Immature natural killer cell (primary cell): Measurements from ENCODE around the gene UFD1. TPM values are rescaled to one million over a fixed set of nuclear protein-coding genes. Genes with fewer than 3 reads are reported as not detected.
"Not testable (repeated sequence)": the region's sequence is repeated elsewhere in the genome, so short reads cannot be mapped to it uniquely, and the experiment has no call there.

Experiments
- DNase-seq, 3 donors: peaks; one replicate each; pipeline ENCODE4 v3.0.0; 2022; ENCODE audit warnings: mixed read lengths in 1 of 3
- H3K27ac Mint-ChIP-seq, 6 donors: one replicate each; pipeline ENCODE4 v1.8.0; 2020; ENCODE audit warnings: mixed read lengths in 6 of 6, mild to moderate bottlenecking in 5 of 6, inconsistent platforms in 4 of 6, moderate library complexity in 3 of 6
- H3K27me3 Mint-ChIP-seq, 3 donors: one replicate each; pipeline ENCODE4 v1.8.0; 2020 to 2021; ENCODE audit warnings: low read depth in 3 of 3, mild to moderate bottlenecking in 3 of 3, mixed read lengths in 3 of 3, moderate library complexity in 3 of 3, inconsistent platforms in 1 of 3
- H3K36me3 Mint-ChIP-seq, 3 donors: one replicate each; pipeline ENCODE4 v1.8.0; 2020; ENCODE audit warnings: mixed read lengths in 3 of 3, inconsistent platforms in 2 of 3, mild to moderate bottlenecking in 2 of 3
- H3K4me1 Mint-ChIP-seq, 2 donors: one replicate each; pipeline ENCODE4 v1.8.0; 2020; ENCODE audit warnings: inconsistent platforms in 2 of 2, mild to moderate bottlenecking in 2 of 2, mixed read lengths in 2 of 2, moderate library complexity in 1 of 2
- H3K4me3 Mint-ChIP-seq, 5 donors: one replicate each; pipeline ENCODE4 v1.8.0; 2020; ENCODE audit warnings: mild to moderate bottlenecking in 5 of 5, mixed read lengths in 5 of 5, inconsistent platforms in 3 of 5, moderate library complexity in 3 of 5
- H3K9me3 Mint-ChIP-seq, 6 donors: one replicate each; pipeline ENCODE4 v1.8.0; 2020; ENCODE audit warnings: mild to moderate bottlenecking in 6 of 6, mixed read lengths in 6 of 6, inconsistent platforms in 4 of 6, moderate library complexity in 3 of 6
- polyA plus RNA-seq, 3 donors: library from polyadenylated mRNA; unstranded; fragments of 300-500 nt; fragmentation: Illumina TruSeq; gene quantifications; one replicate each; pipeline ENCODE4 v1.2.3, GENCODE V29; 2021

Gene UFD1
- polyA plus RNA-seq, 3 donors from 2014 or later, result 106 to 176 (median 142) TPM

DNA sequence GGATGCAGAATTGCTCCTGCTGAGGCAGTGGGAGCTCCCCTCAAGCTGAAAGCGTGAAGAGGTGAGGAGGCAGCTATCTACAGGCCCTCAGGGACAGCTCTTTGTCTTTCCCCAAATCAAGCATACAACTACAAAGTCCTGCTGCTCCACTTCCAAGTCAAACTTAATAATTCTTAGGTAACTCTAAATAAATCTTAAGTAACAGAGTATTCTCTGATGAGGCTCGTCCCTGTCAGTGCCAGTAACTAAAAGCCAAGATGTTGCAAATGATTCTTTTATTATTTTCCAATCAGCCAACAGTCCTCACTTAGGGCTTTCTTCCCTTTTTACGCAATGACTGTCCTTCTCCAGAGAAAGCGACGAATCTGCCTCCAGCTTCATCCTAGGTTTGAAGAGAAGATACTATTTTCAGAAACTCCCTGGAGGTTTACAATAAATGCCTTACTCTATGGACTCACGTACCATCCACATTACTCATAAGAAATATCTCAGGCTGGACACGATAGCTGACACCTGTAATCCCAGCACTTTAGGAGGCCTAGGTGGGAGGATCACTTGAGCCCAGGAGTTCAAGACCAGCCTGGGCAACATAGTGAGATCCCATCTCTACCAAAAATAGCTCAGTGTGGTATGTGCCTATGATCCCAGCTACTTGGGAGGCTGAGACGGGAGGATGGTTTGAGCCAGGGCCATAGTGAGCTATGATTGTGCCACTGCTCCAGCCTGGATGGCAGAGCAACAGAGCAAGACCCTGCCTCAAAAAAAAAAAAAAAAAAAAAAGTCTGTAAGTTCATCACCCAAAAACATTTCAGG lies 28.4 kb downstream of the UFD1 start:
- peaks cover 4 to 26% (median 12%) of the 10 kb centered on the region in 3 donors for H3K36me3 Mint-ChIP-seq
- peak overlapping the region in 1 of 6 donors; percentile 46 for H3K27ac Mint-ChIP-seq
- DNase-seq, result no peak
- H3K4me1 Mint-ChIP-seq, result peaks cover 19 to 29% of the 10 kb centered on the region in 2 donors
- H3K9me3 Mint-ChIP-seq, result no peaks in the 10 kb centered on the region
- H3K4me3 Mint-ChIP-seq, result no peak overlapping the region
- peaks cover 0 to 10% (median 0%) of the 10 kb centered on the region in 3 donors for H3K27me3 Mint-ChIP-seq

DNA sequence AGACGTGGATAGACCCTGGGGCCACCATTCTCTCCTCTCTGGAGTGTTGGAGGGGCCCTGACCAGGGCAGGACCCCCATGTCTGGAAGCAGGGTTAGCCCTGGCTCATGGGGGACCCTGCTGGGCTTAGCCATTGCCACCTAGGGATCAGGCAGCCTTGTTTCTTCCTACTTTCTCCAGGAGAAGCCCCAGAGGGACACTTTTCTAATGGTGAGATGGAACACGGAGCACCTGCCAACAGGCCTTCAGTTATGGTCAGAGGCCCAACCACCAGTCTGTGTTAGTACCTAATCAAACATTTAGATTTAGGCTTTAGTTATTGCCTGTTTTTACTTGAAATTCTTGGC lies 29.6 kb downstream of the UFD1 start:
- peaks cover 27 to 40% of the 10 kb centered on the region in 2 donors for H3K4me1 Mint-ChIP-seq
- no peak for DNase-seq
- H3K4me3 Mint-ChIP-seq, result peak overlapping the region in 3 of 5 donors; percentile 15 to 27 (median 21)
- H3K27me3 Mint-ChIP-seq, result peaks cover 0 to 9% (median 0%) of the 10 kb centered on the region in 3 donors
- H3K9me3 Mint-ChIP-seq, result no peaks in the 10 kb centered on the region
- peaks cover 4 to 17% (median 10%) of the 10 kb centered on the region in 3 donors for H3K36me3 Mint-ChIP-seq
- H3K27ac Mint-ChIP-seq, result peak overlapping the region in 3 of 6 donors; percentile 16 to 29 (median 17)

DNA sequence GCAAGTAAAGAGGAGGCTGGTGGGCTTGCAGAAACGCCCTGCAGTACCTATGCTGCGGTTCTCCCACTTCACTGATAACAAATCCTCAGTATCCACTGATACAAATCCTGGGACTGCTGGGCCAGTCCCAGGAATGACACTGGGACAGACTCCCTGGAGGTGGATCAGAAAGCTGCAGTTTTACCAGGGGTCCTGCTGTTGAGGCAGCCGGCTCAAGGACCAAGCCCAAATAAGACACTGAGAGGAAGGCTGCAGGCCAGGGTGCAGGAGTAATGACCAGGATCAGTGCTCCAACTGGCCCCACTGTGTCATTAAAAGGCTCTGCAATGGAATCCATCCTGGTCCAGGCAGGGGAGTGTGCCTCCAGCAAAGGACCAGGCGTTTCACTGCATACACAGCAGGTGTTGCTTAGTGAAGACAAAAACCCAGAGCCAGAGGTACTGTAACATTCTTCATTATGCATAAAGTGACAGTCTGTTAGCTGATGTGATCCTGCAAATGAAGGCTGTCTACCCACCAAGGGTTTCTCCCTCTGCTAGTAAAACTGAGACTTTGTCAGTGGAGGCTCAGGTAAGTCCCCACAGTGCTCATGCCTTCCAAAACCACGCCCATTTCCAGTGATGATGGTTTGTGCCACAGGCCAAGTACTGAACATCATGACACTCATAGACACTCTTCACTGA lies 30.1 kb downstream of the UFD1 start:
- peak overlapping the region; percentile 28 to 95 (median 87) for H3K4me3 Mint-ChIP-seq
- no peaks in the 10 kb centered on the region for H3K9me3 Mint-ChIP-seq
- H3K27me3 Mint-ChIP-seq, result peaks cover 0 to 9% (median 0%) of the 10 kb centered on the region in 3 donors
- DNase-seq, result no peak
- H3K36me3 Mint-ChIP-seq, result peaks cover 4 to 12% (median 5%) of the 10 kb centered on the region in 3 donors
- H3K27ac Mint-ChIP-seq, result peak overlapping the region; percentile 16 to 98 (median 65)
- peaks cover 32 to 44% of the 10 kb centered on the region in 2 donors for H3K4me1 Mint-ChIP-seq

DNA sequence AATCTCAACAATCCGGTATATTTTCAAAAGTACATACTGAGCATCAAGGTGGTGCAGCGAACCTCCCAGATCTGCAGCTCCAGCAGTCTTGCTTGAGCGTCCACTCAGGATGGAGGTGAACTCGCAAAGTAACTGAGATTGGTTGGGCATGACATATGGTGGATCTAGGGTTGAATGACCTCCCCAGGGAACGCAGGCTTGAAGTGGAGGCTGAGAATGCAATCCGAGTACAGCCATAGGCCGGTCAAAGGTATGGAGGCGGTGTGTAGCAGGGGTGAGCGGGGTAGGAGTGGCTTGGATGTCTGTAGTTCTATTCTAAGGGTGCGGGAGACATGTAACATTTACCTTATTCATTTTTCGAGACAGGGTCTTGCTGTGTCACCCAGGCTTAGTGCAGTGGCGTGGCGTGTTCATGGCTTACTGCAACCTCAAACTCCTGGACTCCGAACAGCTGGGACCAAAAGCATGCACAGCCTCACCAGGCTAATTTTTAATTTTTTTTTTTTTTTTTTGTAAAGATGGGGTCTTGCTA lies 30.9 kb downstream of the UFD1 start:
- H3K4me1 Mint-ChIP-seq, result peaks cover 39 to 50% of the 10 kb centered on the region in 2 donors
- H3K27me3 Mint-ChIP-seq, result peaks cover 0 to 9% (median 0%) of the 10 kb centered on the region in 3 donors
- H3K36me3 Mint-ChIP-seq, result peaks cover 4 to 14% (median 4%) of the 10 kb centered on the region in 3 donors
- H3K27ac Mint-ChIP-seq, result peak overlapping the region; percentile 87 to 98 (median 96)
- DNase-seq, result no peak
- H3K9me3 Mint-ChIP-seq, result no peaks in the 10 kb centered on the region
- peak overlapping the region; percentile 87 to 98 (median 93) for H3K4me3 Mint-ChIP-seq

DNA sequence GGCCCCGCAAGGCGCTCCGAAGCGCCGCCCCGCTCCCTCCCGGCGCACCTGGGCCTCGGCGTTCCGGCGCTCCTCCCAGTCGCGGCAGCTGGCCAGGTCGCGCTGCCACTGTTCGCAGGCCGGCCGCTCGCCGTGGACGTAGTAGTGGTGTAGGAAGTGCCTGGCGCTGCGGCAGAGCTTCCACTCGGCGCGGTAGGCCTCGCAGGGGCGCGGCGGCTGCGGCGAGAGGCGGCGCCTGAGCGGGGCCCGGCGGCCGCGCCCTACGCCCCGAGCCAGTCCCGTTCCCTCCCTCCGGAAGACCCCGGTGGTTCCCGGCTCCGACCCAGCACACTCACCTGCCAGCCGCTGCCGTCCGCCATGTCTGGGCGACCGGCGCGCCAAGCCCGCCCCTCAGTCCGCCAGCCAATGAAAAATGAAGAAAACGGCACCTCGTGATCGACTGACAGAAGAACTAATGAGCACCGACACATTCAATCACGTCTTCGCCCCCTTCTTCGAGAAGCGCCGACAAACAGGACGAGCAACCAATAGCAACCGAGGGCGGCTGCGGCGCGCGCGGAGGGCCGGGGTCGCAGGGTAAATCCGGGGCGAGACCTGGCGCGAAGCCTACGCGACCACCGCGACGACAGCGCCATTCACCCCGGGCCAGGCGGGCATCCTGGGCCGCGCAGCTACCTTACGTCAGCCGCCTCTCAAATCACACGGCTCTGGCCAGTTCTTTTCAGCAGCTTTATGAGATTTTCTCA lies 31.5 kb downstream of the UFD1 start, which contains the start of gene C22orf39:
TSS of gene C22orf39 (minus strand) at position 382 of the 746 bp plus-strand sequence. CDS start at position 359, 23 bp downstream.
- peaks cover 0 to 9% (median 0%) of the 10 kb centered on the region in 3 donors for H3K27me3 Mint-ChIP-seq
- peak within 1 kb of the TSS; percentile 87 to 98 (median 96) for H3K27ac Mint-ChIP-seq
- H3K4me3 Mint-ChIP-seq, result peak within 1 kb of the TSS; percentile 87 to 98 (median 93)
- DNase-seq, result peak; percentile 88 to 90 (median 89)
- H3K4me1 Mint-ChIP-seq, result peaks cover 40 to 54% of the 10 kb centered on the region in 2 donors
- no peaks in the 10 kb centered on the region for H3K9me3 Mint-ChIP-seq
- H3K36me3 Mint-ChIP-seq, result peaks cover under 1 to 16% (median under 1%) of the 10 kb centered on the region in 3 donors

DNA sequence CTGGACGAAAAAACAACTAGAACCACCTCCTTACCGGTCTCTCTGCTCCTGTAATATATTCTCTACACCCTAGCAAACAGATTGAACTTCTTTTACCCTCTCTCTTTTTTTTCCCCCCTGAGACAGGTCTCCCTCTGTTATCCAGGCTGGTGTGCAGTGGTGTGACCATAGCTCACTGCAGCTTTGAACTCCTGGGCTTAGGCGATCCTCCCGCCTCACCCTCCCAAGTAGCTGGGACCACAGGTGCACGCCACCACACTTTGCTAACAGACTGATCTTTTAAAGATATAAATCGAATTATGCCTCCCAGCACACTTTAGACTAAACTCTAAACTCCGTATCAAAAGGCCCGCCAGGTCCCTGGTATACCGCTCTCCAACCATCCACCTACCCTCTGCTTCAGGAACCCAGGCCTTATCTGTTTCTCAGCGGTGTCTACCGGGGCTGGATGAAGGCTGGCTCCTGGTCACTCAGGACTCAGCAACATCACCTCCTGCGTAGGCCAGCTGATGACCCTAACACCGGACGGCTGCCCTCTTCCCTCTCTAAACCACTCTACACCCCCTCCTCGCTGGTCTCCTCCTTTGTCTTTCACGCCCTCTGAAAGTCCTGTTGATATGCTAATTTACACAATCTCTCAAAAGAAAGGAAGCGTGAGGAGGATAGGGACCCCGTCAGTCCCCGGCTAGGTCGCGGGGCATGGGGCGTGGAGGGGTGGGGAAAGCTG lies 32.2 kb downstream of the UFD1 start:
- DNase-seq, result no peak
- Mint-ChIP-seq H3K27me3 (peaks cover 0 to 9% (median 0%) of the 10 kb centered on the region in 3 donors), H3K36me3 (peaks cover 0 to 13% (median 0%) of the 10 kb centered on the region in 3 donors), H3K4me1 (peaks cover 44 to 54% of the 10 kb centered on the region in 2 donors), H3K9me3 (no peaks in the 10 kb centered on the region), H3K27ac (peak overlapping the region; percentile 87 to 96 (median 90)), H3K4me3 (peak overlapping the region; percentile 87 to 95 (median 93))

DNA sequence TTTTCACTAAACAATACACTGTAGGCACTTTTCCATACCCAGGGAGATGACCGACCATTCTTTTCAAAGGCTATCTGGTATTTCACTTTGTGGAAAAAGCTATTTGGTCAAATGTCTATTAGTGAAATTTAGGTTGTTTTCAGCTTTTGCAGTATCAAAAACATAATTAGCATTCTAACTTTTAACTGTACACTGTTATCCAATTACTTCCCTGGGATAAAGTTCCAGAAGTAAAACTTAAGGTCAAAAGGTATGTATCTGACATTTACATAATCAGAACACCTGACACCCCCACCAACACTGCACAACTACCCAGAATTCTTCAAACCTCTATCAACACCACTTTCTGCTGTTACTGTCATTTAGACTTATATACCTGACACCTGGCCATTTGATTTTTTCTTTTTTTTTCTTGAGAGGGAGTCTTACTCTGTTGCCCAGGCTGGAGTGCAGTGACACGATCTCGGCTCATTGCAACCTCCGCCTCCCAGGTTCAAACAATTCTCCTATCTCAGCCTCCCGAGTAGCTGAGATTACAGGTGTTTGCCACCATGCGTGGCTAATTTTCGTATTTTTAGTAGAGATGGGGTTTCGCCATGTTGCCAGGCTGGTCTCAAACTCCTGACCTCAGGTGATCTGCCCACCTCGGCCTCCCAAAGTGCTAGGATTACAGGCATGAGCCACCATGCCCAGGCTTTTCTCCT lies 33.6 kb downstream of the UFD1 start:
- not testable (repeated sequence) for DNase-seq, H3K36me3 Mint-ChIP-seq, H3K27me3 Mint-ChIP-seq, H3K9me3 Mint-ChIP-seq
- Mint-ChIP-seq H3K27ac (peak overlapping the region; percentile 3 to 70 (median 43)), H3K4me3 (peak overlapping the region; percentile 15 to 65 (median 36)), H3K4me1 (peaks cover 46 to 59% of the 10 kb centered on the region in 2 donors)

DNA sequence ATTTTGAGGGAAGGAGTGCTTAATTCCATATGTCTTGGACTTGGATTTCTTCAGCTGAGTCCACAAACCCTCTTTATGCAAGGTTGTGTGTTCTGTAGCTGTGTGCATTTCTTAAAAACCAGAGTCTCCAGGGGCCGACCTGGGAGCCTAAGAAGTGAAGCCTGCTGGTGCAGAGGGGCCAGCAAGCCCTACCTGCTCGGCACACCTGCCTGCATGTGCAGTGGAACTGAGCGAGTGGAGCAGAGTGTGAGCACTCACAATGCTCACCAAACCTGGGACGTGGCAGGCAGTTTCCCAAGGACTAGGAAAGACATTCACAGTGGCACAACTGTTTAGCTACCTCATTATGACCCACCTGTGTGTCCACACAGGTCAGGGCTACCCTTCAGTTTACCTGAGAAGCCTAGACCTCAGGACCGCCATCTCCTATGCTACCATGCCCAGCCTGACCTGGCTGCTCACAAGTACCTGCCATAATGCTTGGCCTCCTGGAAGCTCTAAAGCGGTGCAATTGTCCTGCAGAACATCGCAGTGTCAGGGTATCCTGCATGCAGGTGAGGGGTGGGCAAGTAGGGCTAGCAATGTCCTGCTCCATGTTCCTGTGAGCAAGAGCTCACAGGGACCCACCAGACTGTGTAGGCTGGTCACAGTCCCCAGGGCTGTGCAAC lies 35.3 kb downstream of the UFD1 start:
- Mint-ChIP-seq H3K4me1 (peaks cover 47 to 58% of the 10 kb centered on the region in 2 donors), H3K36me3 (peaks cover 0 to 5% (median 0%) of the 10 kb centered on the region in 3 donors), H3K27me3 (peaks cover 0 to 6% (median 2%) of the 10 kb centered on the region in 3 donors), H3K4me3 (no peak overlapping the region), H3K27ac (peak overlapping the region in 2 of 6 donors; percentile 28 to 39), H3K9me3 (no peaks in the 10 kb centered on the region)
- DNase-seq, result no peak

DNA sequence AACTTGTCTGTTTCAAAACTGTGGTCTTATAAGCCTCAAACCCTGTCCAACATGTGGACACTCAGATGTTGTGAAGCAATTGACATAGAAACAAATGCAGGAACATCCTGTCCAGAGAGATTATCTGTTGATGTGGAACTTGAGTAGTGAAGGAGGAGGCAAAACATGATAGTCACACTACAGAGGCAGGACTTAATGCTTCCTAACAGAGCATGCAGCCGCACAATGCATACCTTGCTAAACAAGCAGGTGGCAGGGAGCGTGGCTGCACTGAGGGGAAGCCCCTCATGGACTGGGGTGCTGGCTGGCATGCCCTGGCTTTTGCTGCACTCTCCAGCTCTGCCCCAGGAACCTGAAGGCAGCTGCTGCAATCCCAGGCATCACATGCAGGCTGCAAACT lies 36.8 kb downstream of the UFD1 start:
- Mint-ChIP-seq H3K36me3 (peaks cover 0 to 5% (median 0%) of the 10 kb centered on the region in 3 donors), H3K27ac (peak overlapping the region in 1 of 6 donors; percentile 39), H3K4me3 (no peak overlapping the region), H3K27me3 (peaks cover 0 to 2% (median 0%) of the 10 kb centered on the region in 3 donors), H3K9me3 (no peaks in the 10 kb centered on the region), H3K4me1 (peaks cover 41 to 44% of the 10 kb centered on the region in 2 donors)
- no peak for DNase-seq

DNA sequence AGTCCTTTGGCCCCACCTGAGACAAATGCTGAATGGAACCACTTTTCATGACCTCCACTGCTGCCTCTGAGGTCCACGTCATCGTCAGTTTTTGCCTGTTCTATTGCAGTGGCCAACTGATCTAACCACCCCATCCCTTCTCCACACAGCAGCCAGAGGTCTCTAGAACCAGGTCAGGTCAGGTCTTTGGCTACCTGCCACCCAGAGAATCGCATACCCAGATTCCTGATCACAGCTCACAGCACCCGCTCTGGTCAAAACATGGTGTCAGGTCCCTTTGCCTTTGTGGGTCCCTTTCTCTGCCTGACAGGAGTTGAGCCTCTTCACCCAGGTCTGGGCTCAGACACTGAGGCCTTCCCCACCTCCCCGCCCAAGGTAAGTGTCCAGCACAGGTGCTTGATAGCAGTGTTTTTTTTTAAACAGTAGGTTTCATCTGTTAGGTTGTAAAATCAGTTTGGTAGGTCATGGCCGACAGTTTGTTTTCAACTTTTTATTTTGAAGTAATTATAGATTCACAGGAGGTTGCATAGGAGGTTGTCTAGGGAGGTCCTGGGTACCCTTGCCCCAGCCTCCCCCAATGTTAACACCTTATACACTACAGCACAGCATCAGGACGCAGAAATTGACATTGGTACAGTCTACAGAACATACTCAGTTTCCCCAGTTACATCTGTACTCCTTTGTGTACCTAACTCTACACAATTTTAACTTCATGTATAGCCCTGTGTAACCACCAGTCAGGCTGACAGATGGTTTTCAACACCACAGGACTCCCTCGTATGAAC lies 38.4 kb downstream of the UFD1 start:
- peaks cover 0 to 5% (median 0%) of the 10 kb centered on the region in 3 donors for H3K36me3 Mint-ChIP-seq
- H3K27ac Mint-ChIP-seq, result peak overlapping the region in 5 of 6 donors; percentile 9 to 64 (median 34)
- H3K4me1 Mint-ChIP-seq, result peaks cover 30% of the 10 kb centered on the region in 2 donors
- no peak overlapping the region for H3K4me3 Mint-ChIP-seq
- DNase-seq, result no peak
- H3K9me3 Mint-ChIP-seq, result no peaks in the 10 kb centered on the region
- H3K27me3 Mint-ChIP-seq, result peaks cover 0 to 2% (median 0%) of the 10 kb centered on the region in 3 donors

DNA sequence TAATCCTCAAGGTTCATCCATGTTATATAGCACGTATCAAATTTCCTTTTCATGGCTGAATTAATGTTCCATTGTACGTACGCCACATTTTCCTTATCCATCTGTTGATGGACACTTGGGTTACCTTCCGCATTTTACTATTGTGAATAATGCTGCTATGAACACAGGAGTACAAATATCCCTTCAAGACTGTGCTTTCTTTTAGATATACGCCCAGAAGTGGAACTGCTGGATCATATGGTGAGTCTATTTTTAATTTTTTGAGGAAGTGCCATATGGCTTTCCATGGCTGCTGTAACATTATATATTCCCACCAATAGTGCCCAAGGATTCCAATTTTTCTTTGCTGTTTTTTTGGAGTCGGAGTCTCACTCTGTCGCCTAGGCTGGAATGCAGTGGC lies 40.7 kb downstream of the UFD1 start:
- H3K27me3 Mint-ChIP-seq, result peaks cover 0 to 2% (median 0%) of the 10 kb centered on the region in 3 donors
- peaks cover 16 to 17% of the 10 kb centered on the region in 2 donors for H3K4me1 Mint-ChIP-seq
- H3K27ac Mint-ChIP-seq, result peak overlapping the region in 2 of 6 donors; percentile 9 to 20
- no peak overlapping the region for H3K4me3 Mint-ChIP-seq
- DNase-seq, result no peak
- no peaks in the 10 kb centered on the region for H3K9me3 Mint-ChIP-seq
- H3K36me3 Mint-ChIP-seq, result peaks cover 0 to 6% (median 0%) of the 10 kb centered on the region in 3 donors
